K562 treated with DMSO at 1 percent for 12 hours (cell line): ENCODE results near the gene LAMTOR5. TPM values are rescaled to one million over a fixed set of nuclear protein-coding genes. Genes with fewer than 3 reads are reported as not detected.

Experiments used
- total RNA-seq: library from RNA; unstranded; fragments of 300-600 nt; gene quantifications from 2 replicates; pipeline ENCODE4 v1.2.3, GENCODE V29; 2022; ENCODE audit not compliant: insufficient read depth

LAMTOR5 gene
- total RNA-seq: 394 and 463 TPM in 2 replicates

DNA sequence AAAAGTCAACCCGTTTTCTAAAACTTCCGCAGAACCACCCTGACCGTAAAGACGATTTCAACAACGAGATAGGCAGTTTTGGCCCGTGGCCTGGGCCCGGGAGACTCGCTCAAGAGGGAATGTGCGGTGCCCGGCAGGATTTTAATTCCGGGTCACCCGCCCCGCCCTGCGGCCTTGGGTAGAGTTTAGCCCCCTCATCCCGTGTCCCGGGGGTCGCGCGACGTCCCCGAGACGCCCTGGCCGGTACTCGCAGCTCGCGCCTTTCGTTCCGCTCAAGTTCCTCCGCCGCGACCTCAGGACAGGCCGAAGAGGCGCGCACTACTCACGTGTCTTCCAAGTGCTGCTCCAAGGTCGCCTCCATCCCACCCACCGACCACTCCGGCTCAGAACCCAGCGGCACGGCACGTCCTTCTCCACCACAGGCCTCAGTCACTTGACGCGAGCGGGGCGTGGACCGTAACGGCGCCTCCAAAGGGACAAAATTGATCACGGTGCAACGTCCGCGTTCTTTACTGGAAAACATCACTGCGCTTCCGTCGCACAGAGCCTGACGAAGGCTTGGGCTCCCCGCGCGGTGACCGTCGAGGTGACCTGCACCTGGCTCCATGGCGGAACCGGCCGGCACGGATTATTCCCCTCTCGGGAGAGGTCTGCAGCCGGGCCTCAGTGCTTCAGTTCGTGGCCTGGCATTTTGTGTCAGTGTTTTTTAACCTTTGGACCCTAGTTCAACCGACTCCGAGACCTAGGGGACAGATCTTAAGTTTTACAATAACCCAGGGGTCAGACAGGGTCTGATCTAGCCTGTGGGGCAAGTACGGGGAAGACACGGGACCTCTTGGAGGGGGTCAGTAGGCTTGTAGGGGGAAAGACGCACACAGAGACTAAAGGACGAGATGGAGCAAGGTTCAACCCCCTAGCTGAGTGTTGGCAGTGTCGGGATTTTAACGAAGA is at the start of gene LAMTOR5:
LAMTOR5 (minus strand) TSS at position 435 of the 951 bp plus-strand sequence; CDS start at position 361, 74 bp downstream.

DNA sequence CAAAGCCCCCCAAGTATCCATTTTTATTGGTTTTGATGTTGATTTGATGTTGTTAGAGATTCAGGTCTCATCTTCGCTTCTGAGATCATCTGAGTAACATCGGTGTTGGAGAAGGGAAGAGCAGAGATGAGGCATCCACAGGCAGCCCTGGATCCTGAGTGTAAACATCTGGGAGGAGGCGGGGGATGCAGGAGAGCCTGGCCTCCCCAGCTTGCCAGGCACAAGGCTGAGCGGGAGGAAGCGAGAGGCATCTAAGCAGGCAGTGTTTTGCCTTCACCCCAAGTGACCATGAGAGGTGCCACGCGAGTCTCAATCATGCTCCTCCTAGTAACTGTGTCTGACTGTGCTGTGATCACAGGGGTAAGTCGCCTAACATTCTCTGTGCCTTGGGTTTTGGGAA is 43.4 kb upstream of the LAMTOR5 start, which contains the start of gene PROK1:
PROK1 (plus strand) TSS at position 221 of the 400 bp plus-strand sequence; CDS start at position 289, 68 bp downstream.

GRCh38 chr1:110390692-110391245 is 16.7 kb downstream of the LAMTOR5 start, which contains the start of gene SLC16A4:
TSS of gene SLC16A4 (minus strand) at chr1:110391026. CDS start at chr1:110389323, 1,703 bp downstream.

Other genes starting within 250 kb of the LAMTOR5 start
- 0.50 and 2.3 TPM in 2 replicates for gene KCNC4, start 197.4 kb downstream of the LAMTOR5 start, total RNA-seq
- 12.0 and 29.9 TPM in 2 replicates for gene RBM15, start 68.3 kb downstream of the LAMTOR5 start, total RNA-seq
- 0.26 and 0.45 TPM in 2 replicates for gene SLC16A4, start 16.7 kb downstream of the LAMTOR5 start, total RNA-seq
- gene PROK1, start 43.5 kb upstream of the LAMTOR5 start, total RNA-seq: not detected in 2 replicates
- not detected in 2 replicates for gene KCNA10, start 111.5 kb upstream of the LAMTOR5 start, total RNA-seq
- gene KCNA2, start 198.7 kb upstream of the LAMTOR5 start, total RNA-seq: not detected in 2 replicates